SK-N-SH treated with all-trans-retinoic acid at 6 μM for 48 hours (cell line): Measurements from ENCODE around the gene FAM216A.

ENCODE experiments used
- ATAC-seq: fragments of 200-7000 bp; cut with Tn5 transposase; 3 replicates; pipeline ENCODE4 v1.9.1; 2020; ENCODE audit warnings: mild to moderate bottlenecking, moderate library complexity
- ARNTL ChIP-seq: fragments of 450-650 bp; formaldehyde crosslinking; IDR thresholded peaks from 2 replicates; pipeline ENCODE4 v1.5.0; 2020; ENCODE audit warnings: low read depth, mild to moderate bottlenecking, moderate library complexity, borderline replicate concordance
- BACH2 ChIP-seq: fragments of 250-450 bp; sonication (Bioruptor Pico); IDR thresholded peaks from 2 replicates; pipeline ENCODE4 v1.9.0; 2021; ENCODE audit warnings: mild to moderate bottlenecking, borderline replicate concordance
- CREB5 ChIP-seq: fragments of 250-450 bp; sonication (Bioruptor Pico); IDR thresholded peaks from 2 replicates; pipeline ENCODE4 v1.5.1; 2020; ENCODE audit warnings: low read depth, mild to moderate bottlenecking, moderate library complexity
- CSDC2 ChIP-seq: fragments of 250-450 bp; sonication (Bioruptor Pico); IDR thresholded peaks from 2 replicates; pipeline ENCODE4 v1.5.0; 2020; ENCODE audit warnings: mild to moderate bottlenecking, moderate library complexity
- CSRNP3 ChIP-seq: fragments of 250-450 bp; sonication (Bioruptor Pico); IDR thresholded peaks from 2 replicates; pipeline ENCODE4 v1.5.1; 2021; ENCODE audit warnings: mild to moderate bottlenecking, moderate library complexity
- ISL1 ChIP-seq: fragments of 250-450 bp; sonication (Bioruptor Pico); IDR thresholded peaks from 2 replicates; pipeline ENCODE4 v2.1.2; 2022; ENCODE audit warnings: mild to moderate bottlenecking, moderate library complexity
- OSR1 ChIP-seq: fragments of 250-450 bp; sonication (Bioruptor Pico); IDR thresholded peaks from 2 replicates; pipeline ENCODE4 v1.8.0; 2022; ENCODE audit warnings: moderate library complexity, mild to moderate bottlenecking, inconsistent platforms
- PATZ1 ChIP-seq: fragments of 250-450 bp; sonication (Bioruptor Pico); IDR thresholded peaks from 2 replicates; pipeline ENCODE4 v1.8.0; 2020; ENCODE audit warnings: mild to moderate bottlenecking, moderate library complexity, borderline replicate concordance
- POU6F1 ChIP-seq: fragments of 250-450 bp; sonication (Bioruptor Pico); IDR thresholded peaks from 2 replicates; pipeline ENCODE4 v1.8.0; 2021; ENCODE audit warnings: low read depth, mild to moderate bottlenecking, moderate library complexity, borderline replicate concordance
- PPARA ChIP-seq: fragments of 250-450 bp; sonication (Bioruptor Pico); IDR thresholded peaks from 2 replicates; pipeline ENCODE4 v1.5.0; 2020; ENCODE audit warnings: mild to moderate bottlenecking, borderline replicate concordance
- RARB ChIP-seq: fragments of 250-450 bp; sonication (Bioruptor Pico); IDR thresholded peaks from 2 replicates; pipeline ENCODE4 v1.8.0; 2021; ENCODE audit warnings: mild to moderate bottlenecking, moderate library complexity
- SNAI2 ChIP-seq: fragments of 250-450 bp; sonication (Bioruptor Pico); IDR thresholded peaks from 2 replicates; pipeline ENCODE4 v1.5.0; 2020; ENCODE audit warnings: mild to moderate bottlenecking, moderate library complexity
- TCF4 ChIP-seq: fragments of 250-450 bp; sonication (Bioruptor Pico); IDR thresholded peaks from 2 replicates; pipeline ENCODE4 v1.8.0; 2021; ENCODE audit warnings: mild to moderate bottlenecking, moderate library complexity, borderline replicate concordance
- TOX ChIP-seq: fragments of 250-450 bp; sonication (Bioruptor Pico); IDR thresholded peaks from 2 replicates; pipeline ENCODE4 v1.8.0; 2021; ENCODE audit warnings: mild to moderate bottlenecking, moderate library complexity, borderline replicate concordance
- TSHZ2 ChIP-seq: fragments of 250-450 bp; sonication (Bioruptor Pico); IDR thresholded peaks from 2 replicates; pipeline ENCODE4 v1.5.0; 2020; ENCODE audit warnings: mild to moderate bottlenecking, moderate library complexity
- ZFP3 ChIP-seq: fragments of 250-450 bp; sonication (Bioruptor Pico); IDR thresholded peaks from 2 replicates; pipeline ENCODE4 v1.5.0; 2020; ENCODE audit warnings: mild to moderate bottlenecking, moderate library complexity
- ZFP30 ChIP-seq: fragments of 450-650 bp; formaldehyde crosslinking; IDR thresholded peaks from 2 replicates; pipeline ENCODE4 v1.5.0; 2022; ENCODE audit warnings: mild to moderate bottlenecking, moderate library complexity
- ZNF565 ChIP-seq: fragments of 450-650 bp; formaldehyde crosslinking; conservative IDR thresholded peaks from 2 replicates; pipeline ENCODE4 v1.5.0; 2020; ENCODE audit warnings: low read depth, mild to moderate bottlenecking, moderate library complexity
- ZNF70 ChIP-seq: fragments of 450-650 bp; formaldehyde crosslinking; IDR thresholded peaks from 2 replicates; pipeline ENCODE4 v1.5.0; 2020; ENCODE audit warnings: mild to moderate bottlenecking, moderate library complexity
- ZNF8 ChIP-seq: fragments of 450-650 bp; formaldehyde crosslinking; IDR thresholded peaks from 2 replicates; pipeline ENCODE4 v1.5.0; 2020; ENCODE audit warnings: mild to moderate bottlenecking, moderate library complexity

The FAM216A gene

GRCh38 chr12:110505332-110505731 lies 36.7 kb downstream of the FAM216A start:
- ATAC-seq = no peak
- TF ChIP-seq PPARA (CRISPR knock-in tag) (no peak), ZNF8 (CRISPR knock-in tag) (no peak), ISL1 (no peak), RARB (CRISPR knock-in tag) (no peak), CREB5 (CRISPR knock-in tag) (no peak)

- TF ChIP-seq ARNTL (CRISPR knock-in tag) = no peak
- no peak for TF ChIP-seq ZNF565 (CRISPR knock-in tag)
- no peak for TF ChIP-seq ZNF70
- ATAC-seq = no peak
These were observed 39.5 kb downstream of the FAM216A start for GRCh38 chr12:110508071-110508586.

- no peak for TF ChIP-seq TCF4
- no peak for TF ChIP-seq PPARA (CRISPR knock-in tag)
- TF ChIP-seq ZFP3 (CRISPR knock-in tag) = no peak
- TF ChIP-seq PATZ1 = no peak
- no peak for TF ChIP-seq TSHZ2
- no peak for TF ChIP-seq SNAI2 (CRISPR knock-in tag)
- TF ChIP-seq ZNF565 (CRISPR knock-in tag) = no peak
- TF ChIP-seq ZFP30 (CRISPR knock-in tag) = no peak
- TF ChIP-seq RARB (CRISPR knock-in tag) = no peak
- no peak for TF ChIP-seq ISL1
- no peak for TF ChIP-seq CREB5 (CRISPR knock-in tag)
- no peak for TF ChIP-seq OSR1 (CRISPR knock-in tag)
- TF ChIP-seq BACH2 (CRISPR knock-in tag) = no peak
- no peak for TF ChIP-seq POU6F1 (CRISPR knock-in tag)
- no peak for TF ChIP-seq CSDC2
- no peak for TF ChIP-seq CSRNP3 (CRISPR knock-in tag)
- no peak for TF ChIP-seq TOX (CRISPR knock-in tag)
- TF ChIP-seq, all 23 proteins: peak for 0
- ATAC-seq = no peak
These were observed 45.2 kb downstream of the FAM216A start for GRCh38 chr12:110513842-110514241.
